HFFc6 (cell line): ENCODE data around the gene RAVER2. TPM values are rescaled to one million over a fixed set of nuclear protein-coding genes. Genes with fewer than 3 reads are reported as not detected.
"Not testable (repeated sequence)": the region's sequence is repeated elsewhere in the genome, so short reads cannot be mapped to it uniquely, and the experiment has no call there.

Source experiments
- DNase-seq: peaks from one replicate; pipeline ENCODE4 v3.0.0-alpha.2; 2018
- H3K27ac Mint-ChIP-seq: 2 replicates; pipeline ENCODE4 v1.8.0; 2020; ENCODE audit warnings: mild to moderate bottlenecking, mixed read lengths
- H3K27me3 Mint-ChIP-seq: 2 replicates; pipeline ENCODE4 v1.8.0; 2021; ENCODE audit warnings: mild to moderate bottlenecking, moderate library complexity, mixed read lengths; ENCODE audit not compliant: insufficient read depth
- H3K36me3 Mint-ChIP-seq: 2 replicates; pipeline ENCODE4 v1.8.0; 2021; ENCODE audit warnings: low read depth, mixed read lengths
- H3K4me1 Mint-ChIP-seq: 2 replicates; pipeline ENCODE4 v1.8.0; 2020; ENCODE audit warnings: low read depth, mixed read lengths
- H3K4me3 Mint-ChIP-seq: 2 replicates; pipeline ENCODE4 v1.8.0; 2020; ENCODE audit warnings: mild to moderate bottlenecking, moderate library complexity, mixed read lengths
- H3K9me3 Mint-ChIP-seq: 2 replicates; pipeline ENCODE4 v1.8.0; 2020; ENCODE audit warnings: mild to moderate bottlenecking, mixed read lengths
- total RNA-seq, 6 experiments: library from RNA; stranded (reverse); fragmentation: NEBNext Ultra II Directional; extraction: Animal tissue kit (Norgen Biotek cat#: 25700); gene quantifications; 2 replicates in 1 of 6; 3 replicates in 5 of 6; pipeline ENCODE4 v1.2.3, GENCODE V29; 2021
- TF ChIP-seq, protein P1 (sequence below): fragments of 200-600 bp; sonication (generic); IDR thresholded peaks from 2 replicates; pipeline ENCODE4 v1.5.0; 2021; ENCODE audit warnings: antibody characterized with exemption, mild to moderate bottlenecking

RAVER2 gene
- total RNA-seq, 6 experiments from 2014 or later = 1.8 to 2.8 (median 2.3) TPM

DNA sequence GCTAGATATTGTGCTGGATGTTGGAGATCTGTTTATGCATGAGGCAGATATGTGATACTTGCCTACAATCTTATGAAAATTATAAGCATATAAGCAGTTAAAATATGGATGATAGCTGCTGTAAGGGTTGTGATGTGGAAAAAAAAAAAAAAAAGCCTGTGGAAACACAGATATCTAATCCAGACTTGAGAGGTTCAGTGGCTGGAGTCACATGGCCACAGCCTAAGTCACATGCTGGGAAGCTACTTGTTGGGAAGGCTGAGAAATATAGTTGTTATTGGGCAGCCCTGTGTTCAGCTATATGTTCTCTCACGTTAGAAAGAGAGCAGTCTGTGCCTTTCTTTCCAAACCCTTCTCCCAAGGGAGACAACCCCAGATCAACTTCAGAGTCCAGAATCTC lies 15.1 kb downstream of the RAVER2 start:
- Mint-ChIP-seq H3K4me3 (no peak overlapping the region), H3K36me3 (no peaks in the 10 kb centered on the region), H3K27me3 (no peaks in the 10 kb centered on the region; the same call in 1 of the 2 replicates), H3K4me1 (no peaks in the 10 kb centered on the region), H3K27ac (no peak overlapping the region), H3K9me3 (no peaks in the 10 kb centered on the region)
- no peak for DNase-seq
- TF ChIP-seq, protein P1, sequence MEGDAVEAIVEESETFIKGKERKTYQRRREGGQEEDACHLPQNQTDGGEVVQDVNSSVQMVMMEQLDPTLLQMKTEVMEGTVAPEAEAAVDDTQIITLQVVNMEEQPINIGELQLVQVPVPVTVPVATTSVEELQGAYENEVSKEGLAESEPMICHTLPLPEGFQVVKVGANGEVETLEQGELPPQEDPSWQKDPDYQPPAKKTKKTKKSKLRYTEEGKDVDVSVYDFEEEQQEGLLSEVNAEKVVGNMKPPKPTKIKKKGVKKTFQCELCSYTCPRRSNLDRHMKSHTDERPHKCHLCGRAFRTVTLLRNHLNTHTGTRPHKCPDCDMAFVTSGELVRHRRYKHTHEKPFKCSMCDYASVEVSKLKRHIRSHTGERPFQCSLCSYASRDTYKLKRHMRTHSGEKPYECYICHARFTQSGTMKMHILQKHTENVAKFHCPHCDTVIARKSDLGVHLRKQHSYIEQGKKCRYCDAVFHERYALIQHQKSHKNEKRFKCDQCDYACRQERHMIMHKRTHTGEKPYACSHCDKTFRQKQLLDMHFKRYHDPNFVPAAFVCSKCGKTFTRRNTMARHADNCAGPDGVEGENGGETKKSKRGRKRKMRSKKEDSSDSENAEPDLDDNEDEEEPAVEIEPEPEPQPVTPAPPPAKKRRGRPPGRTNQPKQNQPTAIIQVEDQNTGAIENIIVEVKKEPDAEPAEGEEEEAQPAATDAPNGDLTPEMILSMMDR = no peak

DNA sequence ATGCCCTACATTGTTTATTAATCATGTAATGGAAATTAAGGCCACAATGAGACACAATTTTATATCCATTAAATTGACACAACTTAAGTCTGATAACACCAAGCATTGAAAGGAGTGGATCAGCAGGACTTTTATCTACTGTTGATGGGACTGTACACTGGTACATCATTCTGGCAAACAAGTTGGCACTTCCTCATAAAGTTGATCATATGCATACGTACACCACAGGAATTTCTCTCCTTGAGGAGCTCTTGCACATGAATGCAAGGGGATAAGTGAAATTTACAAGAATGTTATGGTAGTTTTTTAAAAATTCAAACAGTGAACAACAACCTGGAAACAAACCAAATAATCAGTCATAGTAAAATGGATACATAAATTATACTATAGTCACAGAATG lies 20.1 kb downstream of the RAVER2 start:
- Mint-ChIP-seq H3K4me1 (no peaks in the 10 kb centered on the region), H3K27me3 (no peaks in the 10 kb centered on the region), H3K4me3 (no peak overlapping the region), H3K36me3 (peaks cover 2% of the 10 kb centered on the region; the same call in 1 of the 2 replicates), H3K9me3 (no peaks in the 10 kb centered on the region), H3K27ac (no peak overlapping the region)
- TF ChIP-seq, protein P1 = no peak
- no peak for DNase-seq

DNA sequence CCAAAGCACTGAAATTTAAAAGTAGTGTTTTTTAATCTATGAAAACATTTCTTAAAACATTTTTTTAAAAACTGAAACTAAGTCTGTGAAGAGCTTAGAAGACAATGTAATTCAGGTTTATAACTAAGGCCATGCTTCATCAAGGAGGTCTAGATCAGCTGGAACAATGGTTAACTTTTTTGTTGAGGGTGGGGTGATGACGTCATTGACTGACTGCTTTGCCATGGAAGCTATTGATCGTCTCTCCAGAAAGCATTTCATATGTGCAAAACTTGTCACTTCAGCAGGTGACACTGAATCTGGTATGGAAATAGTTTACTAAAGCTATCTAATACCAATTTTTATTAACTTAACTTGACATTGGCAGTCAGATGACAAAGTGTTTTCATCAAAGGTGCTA lies 21.0 kb downstream of the RAVER2 start:
- TF ChIP-seq, protein P1 = no peak
- H3K9me3 Mint-ChIP-seq = peaks cover 4% of the 10 kb centered on the region; the same call in 1 of the 2 replicates
- H3K27me3 Mint-ChIP-seq = no peaks in the 10 kb centered on the region
- H3K4me3 Mint-ChIP-seq = no peak overlapping the region
- no peak overlapping the region for H3K27ac Mint-ChIP-seq
- no peaks in the 10 kb centered on the region for H3K4me1 Mint-ChIP-seq
- no peak for DNase-seq
- H3K36me3 Mint-ChIP-seq = peaks cover 10% of the 10 kb centered on the region; the same call in 1 of the 2 replicates

DNA sequence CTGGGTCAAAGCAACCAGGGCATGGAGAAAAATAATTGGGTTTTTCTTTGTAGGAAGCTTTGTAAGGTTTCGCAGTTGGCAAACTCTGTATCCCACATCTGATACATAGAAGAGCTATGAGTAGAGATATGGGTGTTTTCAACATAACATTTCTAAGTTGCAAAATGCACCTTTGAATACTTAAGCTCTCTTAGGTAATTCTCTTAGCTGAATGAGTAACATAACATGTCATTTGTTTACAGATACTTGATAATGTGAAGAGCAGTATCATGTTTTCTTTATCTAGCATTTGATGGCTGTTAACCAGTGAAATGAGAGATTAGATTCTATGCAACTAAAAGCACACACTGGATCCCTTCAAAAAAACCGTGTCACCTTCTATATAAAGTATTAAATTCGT lies 21.6 kb downstream of the RAVER2 start:
- Mint-ChIP-seq H3K9me3 (peaks cover 5% of the 10 kb centered on the region; the same call in 1 of the 2 replicates), H3K27me3 (no peaks in the 10 kb centered on the region), H3K4me3 (no peak overlapping the region), H3K27ac (no peak overlapping the region), H3K4me1 (no peaks in the 10 kb centered on the region), H3K36me3 (peaks cover 14% of the 10 kb centered on the region; the same call in 1 of the 2 replicates)
- DNase-seq = no peak
- TF ChIP-seq, protein P1 = no peak

DNA sequence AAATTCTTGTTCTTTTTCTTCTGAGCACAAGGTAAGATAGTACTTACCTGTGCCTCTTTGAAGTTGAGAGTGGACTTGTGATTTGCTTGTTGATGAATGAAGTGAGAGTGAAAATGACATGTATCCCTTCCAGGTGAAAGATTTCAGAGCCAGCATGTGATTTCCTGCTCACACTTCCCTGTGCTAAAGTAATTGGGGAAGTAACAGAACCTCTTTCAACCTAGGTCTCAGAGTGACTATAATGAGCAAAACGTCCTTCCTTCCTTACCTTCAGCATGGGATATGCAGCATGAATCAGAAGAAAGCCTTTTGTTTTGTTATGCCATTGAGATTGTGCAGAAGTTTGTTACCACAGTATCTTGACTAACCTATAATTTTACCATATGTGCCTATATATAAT lies 24.6 kb downstream of the RAVER2 start:
- no peaks in the 10 kb centered on the region for H3K27me3 Mint-ChIP-seq
- H3K36me3 Mint-ChIP-seq = peaks cover 14% of the 10 kb centered on the region; the same call in 1 of the 2 replicates
- no peaks in the 10 kb centered on the region for H3K4me1 Mint-ChIP-seq
- H3K4me3 Mint-ChIP-seq = no peak overlapping the region
- H3K9me3 Mint-ChIP-seq = peaks cover 5% of the 10 kb centered on the region; the same call in 1 of the 2 replicates
- TF ChIP-seq, protein P1 = no peak
- no peak for DNase-seq
- no peak overlapping the region for H3K27ac Mint-ChIP-seq

DNA sequence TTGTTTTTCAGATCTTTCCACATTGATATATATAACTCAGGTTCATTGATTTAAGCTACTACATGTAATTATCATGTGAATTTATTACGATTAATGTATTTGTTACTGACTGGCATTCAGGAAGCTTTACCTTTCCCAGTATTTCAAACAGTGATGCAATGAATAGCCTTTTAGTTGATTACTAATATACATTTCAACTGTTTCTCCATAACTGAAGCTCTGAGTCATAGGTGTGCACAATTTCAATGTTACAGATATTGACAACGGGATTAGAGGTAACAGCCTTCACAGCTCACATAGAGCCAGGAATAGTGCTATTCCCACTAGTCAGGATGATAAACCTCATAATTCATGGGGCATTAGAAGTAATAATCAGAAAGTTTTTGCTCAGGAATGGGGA lies 25.1 kb downstream of the RAVER2 start:
- Mint-ChIP-seq H3K27me3 (no peaks in the 10 kb centered on the region), H3K4me1 (no peaks in the 10 kb centered on the region), H3K4me3 (no peak overlapping the region), H3K9me3 (peaks cover 5% of the 10 kb centered on the region; the same call in 1 of the 2 replicates), H3K27ac (no peak overlapping the region), H3K36me3 (peaks cover 14% of the 10 kb centered on the region; the same call in 1 of the 2 replicates)
- no peak for DNase-seq
- TF ChIP-seq, protein P1 = no peak

DNA sequence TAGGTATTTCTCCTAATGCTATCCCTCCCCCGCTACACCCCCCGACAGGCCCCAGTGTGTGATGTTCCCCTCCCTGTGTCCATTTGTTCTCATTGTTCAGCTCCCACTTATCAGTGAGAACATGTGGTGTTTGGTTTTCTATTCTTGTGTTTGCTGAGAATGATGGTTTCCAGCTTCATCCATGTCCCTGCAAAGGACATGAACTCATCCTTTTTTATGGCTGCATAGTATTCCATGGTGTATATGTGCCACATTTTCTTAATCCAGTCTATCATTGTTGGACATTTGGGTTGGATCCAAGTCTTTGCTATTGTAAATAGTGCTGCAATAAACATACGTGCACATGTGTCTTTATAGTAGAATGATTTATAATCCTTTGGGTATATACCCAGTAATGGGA lies 28.4 kb downstream of the RAVER2 start:
- not testable (repeated sequence) for H3K9me3 Mint-ChIP-seq, H3K4me1 Mint-ChIP-seq, DNase-seq, H3K27me3 Mint-ChIP-seq, H3K27ac Mint-ChIP-seq, H3K4me3 Mint-ChIP-seq
- H3K36me3 Mint-ChIP-seq = peaks cover 14% of the 10 kb centered on the region; the same call in 1 of the 2 replicates
